Activated CD4-positive, alpha-beta T cell treated with anti-CD3 and anti-CD28 coated beads, Interleukin-2, amount 10 ng/mL, durations not matched to agents 24 days and 14 days (primary cell): Measurements from ENCODE around the gene SGSM2. TPM values are rescaled to one million over a fixed set of nuclear protein-coding genes. Genes with fewer than 3 reads are reported as not detected.

Experiments used
- DNase-seq: peaks from one replicate; pipeline ENCODE4 v3.0.0; 2022
- H3K27ac Mint-ChIP-seq: one replicate; pipeline ENCODE4 v1.8.0; 2022; ENCODE audit warnings: mild to moderate bottlenecking, mixed read lengths
- H3K27me3 Mint-ChIP-seq: one replicate; pipeline ENCODE4 v1.8.0; 2022; ENCODE audit warnings: mixed read lengths
- H3K36me3 Mint-ChIP-seq: one replicate; pipeline ENCODE4 v1.8.0; 2022; ENCODE audit warnings: low read depth, mild to moderate bottlenecking, mixed read lengths
- H3K4me1 Mint-ChIP-seq: one replicate; pipeline ENCODE4 v1.8.0; 2021; ENCODE audit warnings: mixed read lengths
- H3K4me3 Mint-ChIP-seq: one replicate; pipeline ENCODE4 v1.8.0; 2022; ENCODE audit warnings: mild to moderate bottlenecking, moderate library complexity, mixed read lengths
- H3K9me3 Mint-ChIP-seq: one replicate; pipeline ENCODE4 v1.8.0; 2021; ENCODE audit warnings: mixed read lengths
- intact Hi-C: fragments of 100-400 bp; cut with micrococcal nuclease; formaldehyde crosslinking; loops from one replicate; pipeline ENCODE4 v1.15.1; 2023
- total RNA-seq: library from RNA; stranded (reverse); gene quantifications from 2 replicates; pipeline ENCODE4 v1.2.3, GENCODE V29; 2022

SGSM2 gene
- total RNA-seq, 1 donor from 2014 or later: 49.7 TPM

DNA sequence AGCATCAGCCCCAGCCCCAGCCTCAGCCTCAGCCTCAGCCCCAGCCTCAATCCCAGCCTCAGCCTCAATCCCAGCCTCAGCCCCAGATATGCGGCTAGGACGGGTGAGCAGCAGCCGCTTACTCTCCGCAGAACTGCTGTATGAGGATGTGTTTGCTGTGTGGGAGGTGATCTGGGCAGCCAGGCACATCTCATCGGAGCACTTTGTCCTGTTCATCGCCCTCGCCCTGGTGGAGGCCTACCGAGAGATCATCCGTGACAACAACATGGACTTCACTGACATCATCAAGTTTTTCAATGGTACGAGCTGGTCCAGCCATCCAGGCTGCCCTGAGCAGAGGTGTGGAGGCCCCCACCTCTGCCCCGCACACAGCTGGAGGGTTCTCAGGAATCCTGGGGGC, 41.6 kb downstream of the SGSM2 start:
- intact Hi-C loops: no loop called here
- Mint-ChIP-seq H3K4me3 (no peak overlapping the region), H3K27ac (no peak overlapping the region), H3K9me3 (no peaks in the 10 kb centered on the region), H3K27me3 (no peaks in the 10 kb centered on the region), H3K36me3 (peaks cover 11% of the 10 kb centered on the region), H3K4me1 (peaks cover 3% of the 10 kb centered on the region)
- no peak for DNase-seq

DNA sequence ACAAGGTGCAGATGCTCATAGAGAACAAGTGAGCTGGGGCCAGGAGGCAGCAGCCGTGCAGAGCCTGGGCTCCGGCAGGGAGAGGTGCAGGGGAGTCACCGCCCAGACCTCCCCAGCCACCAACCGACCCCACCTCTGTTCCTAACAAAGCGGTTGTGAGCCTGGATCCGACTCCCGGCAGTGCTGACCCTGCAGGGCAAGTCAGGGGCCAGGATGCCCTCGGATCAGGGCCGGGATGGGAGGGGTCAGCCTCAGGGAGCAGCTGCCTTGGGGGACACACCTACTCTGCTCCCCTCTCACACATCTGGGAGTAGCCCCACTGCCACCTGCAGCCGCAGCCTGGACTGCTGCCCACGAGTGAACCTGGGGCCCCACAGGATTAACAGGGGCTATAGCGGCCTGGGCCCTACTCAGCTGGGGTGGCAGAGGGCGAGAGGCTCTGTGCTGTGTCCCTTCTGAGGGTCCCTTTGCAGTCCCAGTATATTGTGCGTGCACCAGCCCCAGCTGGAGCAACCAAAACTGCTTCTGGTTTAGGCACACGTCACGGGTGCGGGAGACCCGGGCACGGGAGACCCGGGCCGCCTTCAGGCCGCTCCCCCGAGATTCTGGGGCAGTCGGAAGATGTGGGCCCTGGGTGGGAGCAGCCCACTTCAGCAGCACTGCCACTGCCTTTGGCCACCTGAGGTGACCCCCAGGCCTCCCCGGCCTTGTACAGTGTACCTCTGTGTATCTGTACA, 42.4 kb downstream of the SGSM2 start:
- no peak for DNase-seq
- H3K27ac Mint-ChIP-seq: no peak overlapping the region
- peaks cover 11% of the 10 kb centered on the region for H3K36me3 Mint-ChIP-seq

DNA sequence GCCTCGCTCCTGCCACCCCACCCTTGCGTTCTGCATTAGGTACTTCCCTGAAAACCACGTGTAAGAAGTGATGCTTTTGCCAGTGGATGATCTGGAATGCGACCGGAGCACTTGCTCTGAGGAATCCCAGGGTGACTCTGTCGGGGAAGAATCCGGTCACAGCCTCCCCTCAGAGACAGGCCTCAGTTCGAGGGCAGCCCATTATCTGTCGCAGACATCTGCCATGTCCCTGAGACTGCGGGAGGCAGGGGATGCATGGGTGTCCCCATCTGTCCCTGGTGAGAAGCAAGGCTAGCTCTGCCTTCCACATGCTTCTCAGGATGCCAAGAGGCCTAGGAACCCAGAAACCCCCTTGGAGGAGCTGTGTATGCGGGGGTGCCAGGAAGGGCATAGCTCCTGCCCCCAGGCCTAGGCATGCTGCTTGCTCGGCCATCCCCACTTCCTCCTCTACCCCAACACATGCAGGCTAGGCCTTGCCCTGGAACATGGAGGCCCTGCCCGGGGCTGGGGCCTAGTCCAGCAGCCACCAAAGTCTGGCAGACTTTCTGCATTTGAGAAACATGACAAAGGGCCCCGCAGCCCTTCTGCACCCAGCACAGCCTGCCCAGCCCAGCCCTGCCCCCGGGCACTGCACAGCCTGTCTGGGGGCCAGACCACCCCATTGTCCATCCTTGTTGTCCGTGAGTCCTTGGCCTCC, 43.1 kb downstream of the SGSM2 start:
- H3K4me3 Mint-ChIP-seq: no peak overlapping the region
- intact Hi-C loops: no loop called here
- H3K4me1 Mint-ChIP-seq: peaks cover 3% of the 10 kb centered on the region
- H3K9me3 Mint-ChIP-seq: no peaks in the 10 kb centered on the region
- H3K27me3 Mint-ChIP-seq: no peaks in the 10 kb centered on the region
- H3K27ac Mint-ChIP-seq: no peak overlapping the region
- H3K36me3 Mint-ChIP-seq: peaks cover 11% of the 10 kb centered on the region
- no peak for DNase-seq

More for the DNA sequence above, 42.4 kb downstream of the SGSM2 start:
- no peaks in the 10 kb centered on the region for H3K27me3 Mint-ChIP-seq
- no peaks in the 10 kb centered on the region for H3K9me3 Mint-ChIP-seq
- intact Hi-C loops: no loop called here
- H3K4me3 Mint-ChIP-seq: no peak overlapping the region
- peaks cover 3% of the 10 kb centered on the region for H3K4me1 Mint-ChIP-seq

DNA sequence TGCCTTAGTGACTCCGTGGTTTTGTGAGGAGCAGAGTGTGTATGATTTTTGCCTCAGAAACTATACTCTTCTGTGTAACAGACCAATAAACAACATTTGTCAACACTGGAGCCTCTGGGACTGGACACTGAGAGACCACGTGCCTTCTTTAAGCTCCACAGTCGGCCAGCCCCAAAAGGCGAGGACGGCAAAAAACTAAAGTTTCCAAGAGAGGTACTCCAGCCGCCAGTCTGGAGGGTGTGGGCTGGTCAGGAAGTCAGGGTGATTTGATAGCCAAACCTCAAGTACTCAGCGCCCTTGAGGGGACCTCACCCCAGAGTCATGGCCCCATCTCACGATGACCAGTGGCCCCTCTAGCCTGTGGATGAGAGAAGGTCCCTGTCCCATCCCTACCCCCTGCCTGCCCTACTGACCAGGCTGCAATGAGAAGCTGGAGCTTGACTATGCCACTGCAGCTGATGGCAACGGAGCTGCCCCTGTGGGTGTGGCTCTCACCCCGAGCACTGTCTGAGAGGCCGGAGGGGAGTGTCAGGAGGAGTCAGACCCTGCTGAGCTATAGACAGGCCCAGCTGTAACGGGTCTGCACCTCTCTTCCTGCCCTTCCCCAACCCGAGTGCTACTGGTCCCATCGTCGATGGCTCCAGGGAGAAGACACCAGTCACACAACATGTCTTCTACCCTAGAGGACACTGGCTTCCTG, 43.8 kb downstream of the SGSM2 start:
- Mint-ChIP-seq H3K36me3 (peaks cover 9% of the 10 kb centered on the region), H3K4me1 (peaks cover 3% of the 10 kb centered on the region), H3K27ac (peak overlapping the region; percentile 48), H3K27me3 (no peaks in the 10 kb centered on the region), H3K4me3 (no peak overlapping the region), H3K9me3 (no peaks in the 10 kb centered on the region)
- DNase-seq: no peak
- intact Hi-C loops: no loop called here

DNA sequence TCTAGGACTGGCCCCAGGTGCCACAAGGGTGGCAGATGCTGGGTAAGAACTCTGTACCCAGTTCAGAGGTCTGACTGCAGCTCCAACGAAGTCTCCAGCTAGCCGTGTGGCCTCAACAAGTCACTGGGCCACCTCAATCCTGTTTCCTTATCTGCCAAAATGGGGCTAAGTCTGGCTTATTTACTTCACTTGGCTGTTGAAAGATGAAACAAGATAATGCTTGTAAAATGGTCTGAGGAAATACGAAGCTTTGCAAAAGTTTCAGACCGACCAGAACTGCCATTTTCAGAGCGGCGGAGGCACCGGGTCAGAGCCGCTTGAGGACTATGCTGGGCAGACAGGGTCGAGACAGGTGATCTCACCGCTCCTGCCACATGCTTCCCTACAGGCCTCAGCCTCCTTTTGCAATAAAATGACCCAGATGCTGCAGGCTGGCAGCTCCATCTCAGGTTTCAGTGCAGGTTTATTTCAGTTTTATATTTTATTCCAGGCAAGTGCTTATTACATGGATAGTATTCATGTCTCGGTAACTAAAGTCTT, 46.4 kb downstream of the SGSM2 start:
- H3K36me3 Mint-ChIP-seq: peaks cover 16% of the 10 kb centered on the region
- no peaks in the 10 kb centered on the region for H3K9me3 Mint-ChIP-seq
- H3K27ac Mint-ChIP-seq: no peak overlapping the region
- peaks cover 9% of the 10 kb centered on the region for H3K4me1 Mint-ChIP-seq
- H3K4me3 Mint-ChIP-seq: no peak overlapping the region
- no peaks in the 10 kb centered on the region for H3K27me3 Mint-ChIP-seq
- intact Hi-C loops: no loop called here
- no peak for DNase-seq

GRCh38 chr17:2384439-2385127, 47.3 kb downstream of the SGSM2 start:
- intact Hi-C loops: no loop called here
- H3K27me3 Mint-ChIP-seq: no peaks in the 10 kb centered on the region
- H3K36me3 Mint-ChIP-seq: peaks cover 17% of the 10 kb centered on the region
- no peaks in the 10 kb centered on the region for H3K9me3 Mint-ChIP-seq
- peaks cover 13% of the 10 kb centered on the region for H3K4me1 Mint-ChIP-seq
- no peak overlapping the region for H3K4me3 Mint-ChIP-seq
- no peak for DNase-seq
- no peak overlapping the region for H3K27ac Mint-ChIP-seq

- no peak overlapping the region for H3K4me3 Mint-ChIP-seq
- no peak for DNase-seq
- H3K4me1 Mint-ChIP-seq: peaks cover 16% of the 10 kb centered on the region
- H3K27ac Mint-ChIP-seq: no peak overlapping the region
- H3K27me3 Mint-ChIP-seq: no peaks in the 10 kb centered on the region
- intact Hi-C loops: no loop called here
- peaks cover 18% of the 10 kb centered on the region for H3K36me3 Mint-ChIP-seq
- H3K9me3 Mint-ChIP-seq: no peaks in the 10 kb centered on the region
These were observed 48.2 kb downstream of the SGSM2 start for GRCh38 chr17:2385240-2386210.

- intact Hi-C loops: no loop called here
- H3K27me3 Mint-ChIP-seq: no peaks in the 10 kb centered on the region
These were observed 49.2 kb downstream of the SGSM2 start for GRCh38 chr17:2386400-2387085.

DNA sequence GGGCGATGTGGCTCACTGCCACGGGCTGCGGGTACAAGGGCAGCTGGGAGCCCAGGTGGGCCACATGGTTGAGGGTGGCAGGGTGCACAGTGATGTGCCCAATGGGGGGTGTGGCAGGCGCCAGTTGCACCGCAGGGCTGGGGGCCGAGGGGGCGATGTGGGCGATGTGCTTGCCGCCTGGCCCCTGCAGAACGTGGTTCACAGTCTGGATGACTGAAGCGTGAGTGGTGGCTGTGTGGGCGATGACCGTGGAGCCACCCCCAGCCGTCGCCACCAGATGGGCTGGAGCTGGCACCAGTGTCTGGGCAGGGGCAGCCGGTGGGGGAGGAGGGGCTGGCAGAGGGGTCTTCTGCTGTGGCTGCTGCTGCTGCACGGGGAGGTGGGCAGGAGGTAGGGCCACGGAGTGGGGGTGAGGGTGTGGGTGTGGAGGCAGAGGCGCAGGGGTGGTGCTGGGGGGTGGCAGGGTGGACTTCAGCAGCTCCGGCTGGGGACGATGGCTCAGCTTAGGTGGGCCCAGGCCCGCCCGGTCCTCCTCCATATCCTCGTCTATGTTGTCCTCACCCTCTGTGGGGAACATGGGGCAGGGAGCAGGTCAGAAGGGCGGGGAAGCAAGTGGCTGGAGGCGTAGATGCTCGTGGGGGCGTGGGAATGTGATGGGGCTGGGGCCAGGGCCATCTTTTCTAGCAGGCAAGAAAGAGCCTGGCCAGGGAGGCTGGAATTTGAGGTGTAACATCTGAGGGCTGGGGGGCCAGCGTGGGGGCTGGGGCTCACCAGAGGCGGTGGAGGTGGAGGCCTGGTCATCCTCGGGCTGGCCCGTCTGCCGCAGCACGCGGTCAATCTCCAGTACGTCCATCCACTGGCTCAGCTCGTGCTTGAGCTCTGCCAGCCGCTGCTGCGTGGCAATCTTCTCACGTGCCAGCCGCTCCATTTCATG, 50.1 kb downstream of the SGSM2 start:
- no peak overlapping the region for H3K4me3 Mint-ChIP-seq
- intact Hi-C loops: no loop called here
- no peak for DNase-seq

More at GRCh38 chr17:2386400-2387085, 49.2 kb downstream of the SGSM2 start:
- no peaks in the 10 kb centered on the region for H3K9me3 Mint-ChIP-seq
- no peak for DNase-seq
- no peak overlapping the region for H3K27ac Mint-ChIP-seq
- peaks cover 20% of the 10 kb centered on the region for H3K36me3 Mint-ChIP-seq
- peaks cover 22% of the 10 kb centered on the region for H3K4me1 Mint-ChIP-seq
- no peak overlapping the region for H3K4me3 Mint-ChIP-seq

GRCh38 chr17:2388020-2388682, 50.9 kb downstream of the SGSM2 start:
- Mint-ChIP-seq H3K36me3 (peaks cover 26% of the 10 kb centered on the region), H3K9me3 (no peaks in the 10 kb centered on the region), H3K4me1 (peaks cover 28% of the 10 kb centered on the region), H3K27ac (no peak overlapping the region), H3K27me3 (no peaks in the 10 kb centered on the region), H3K4me3 (no peak overlapping the region)
- intact Hi-C loops: no loop called here
- DNase-seq: no peak

More for the DNA sequence above, 50.1 kb downstream of the SGSM2 start:
- H3K4me1 Mint-ChIP-seq: peaks cover 30% of the 10 kb centered on the region
- no peak overlapping the region for H3K27ac Mint-ChIP-seq
- peaks cover 26% of the 10 kb centered on the region for H3K36me3 Mint-ChIP-seq
- H3K9me3 Mint-ChIP-seq: no peaks in the 10 kb centered on the region
- no peaks in the 10 kb centered on the region for H3K27me3 Mint-ChIP-seq

- Mint-ChIP-seq H3K36me3 (peaks cover 28% of the 10 kb centered on the region), H3K27ac (peak overlapping the region; percentile 68), H3K27me3 (no peaks in the 10 kb centered on the region), H3K4me1 (peaks cover 28% of the 10 kb centered on the region), H3K4me3 (peak overlapping the region; percentile 19), H3K9me3 (no peaks in the 10 kb centered on the region)
- intact Hi-C loops: no loop called here
- no peak for DNase-seq
These were observed 51.4 kb downstream of the SGSM2 start for GRCh38 chr17:2388683-2389055.
